OCI-LY3 (cell line): ENCODE measurements around the gene TIMM21.
A peak's percentile ranks its signal among the peaks of the same experiment; 100 is the strongest.

Experiments
- H2AFZ ChIP-seq: fragments of 200-600, 300-600 bp; shearing (Covaris generic); 2 replicates; pipeline ENCODE4 v1.6.0; 2014; ENCODE audit warnings: antibody characterized with exemption, low read depth, low read length
- H3K27ac ChIP-seq: fragments of 200-600, 300-600 bp; sonication (generic); 2 replicates; pipeline ENCODE4 v1.5.1; 2014; ENCODE audit warnings: mild to moderate bottlenecking, low read length, moderate library complexity, mixed read lengths
- H3K27me3 ChIP-seq: fragments of 200-600, 300-600 bp; sonication (generic); 2 replicates; pipeline ENCODE4 v1.6.1; 2014; ENCODE audit warnings: low read depth, low read length, mixed read lengths
- H3K36me3 ChIP-seq: fragments of 200-600, 300-600 bp; sonication (generic); replicated peaks from 2 replicates; pipeline ENCODE3; 2014; ENCODE audit warnings: low read depth, low read length, mixed read lengths
- H3K4me1 ChIP-seq: fragments of 300-600, 200-600 bp; sonication (generic); 2 replicates; pipeline ENCODE4 v1.6.1; 2014; ENCODE audit warnings: low read length, mixed read lengths
- H3K4me2 ChIP-seq: fragments of 200-600, 300-600 bp; sonication (generic); 2 replicates; pipeline ENCODE4 v1.6.1; 2014; ENCODE audit warnings: low read length, mixed read lengths
- H3K4me3 ChIP-seq: fragments of 300-600, 200-600 bp; sonication (generic); 2 replicates; pipeline ENCODE4 v1.5.1; 2014; ENCODE audit warnings: antibody characterized with exemption, mild to moderate bottlenecking, low read length, moderate library complexity
- H3K79me2 ChIP-seq: fragments of 300-600, 200-600 bp; shearing (Covaris generic); 2 replicates; pipeline ENCODE4 v1.6.1; 2014; ENCODE audit warnings: mild to moderate bottlenecking, low read length, mixed read lengths
- H3K9ac ChIP-seq: fragments of 300-600, 200-600 bp; shearing (Covaris generic); 2 replicates; pipeline ENCODE4 v1.6.0; 2014; ENCODE audit warnings: mild to moderate bottlenecking, low read length, moderate library complexity
- H3K9me3 ChIP-seq: fragments of 200-600, 300-600 bp; shearing (Covaris generic); 2 replicates; pipeline ENCODE4 v1.6.1; 2014; ENCODE audit warnings: low read length, mixed read lengths; ENCODE audit not compliant: insufficient read depth
- H4K20me1 ChIP-seq: fragments of 200-600, 300-600 bp; sonication (generic); 2 replicates; pipeline ENCODE4 v1.6.1; 2016; ENCODE audit warnings: low read length, mixed read lengths; ENCODE audit not compliant: insufficient read depth
- CTCF ChIP-seq: fragments of 200-600, 300-600 bp; sonication (generic); IDR thresholded peaks from 2 replicates; pipeline ENCODE4 v1.5.1; 2014; ENCODE audit warnings: antibody characterized with exemption, low read length, low read depth
- EZH2phosphoT487 ChIP-seq: fragments of 200-600 bp; shearing (Covaris generic); IDR thresholded peaks from 2 replicates; pipeline ENCODE4 v1.6.1; 2018; ENCODE audit warnings: antibody characterized with exemption, mixed run types, low read depth

Gene TIMM21

GRCh38 chr18:74198453-74198852 lies 50.1 kb downstream of the TIMM21 start:
- Histone ChIP-seq H4K20me1 (no peaks in the 10 kb centered on the region), H3K36me3 (no peaks in the 10 kb centered on the region), H3K9me3 (no peaks in the 10 kb centered on the region), H3K9ac (no peak overlapping the region), H3K27ac (no peak overlapping the region), H3K27me3 (peaks cover 12% of the 10 kb centered on the region), H3K79me2 (no peaks in the 10 kb centered on the region), H3K4me2 (no peak overlapping the region), H2AFZ (peak overlapping the region; percentile 58; the same call in 1 of the 2 replicates), H3K4me3 (no peak overlapping the region), H3K4me1 (peaks cover 13% of the 10 kb centered on the region; the same call in 1 of the 2 replicates)
- TF ChIP-seq CTCF (no peak), EZH2phosphoT487 (no peak)

GRCh38 chr18:74200780-74201179 lies 52.5 kb downstream of the TIMM21 start:
- Histone ChIP-seq H3K27me3 (no peaks in the 10 kb centered on the region), H3K9me3 (no peaks in the 10 kb centered on the region), H3K36me3 (no peaks in the 10 kb centered on the region), H2AFZ (no peak overlapping the region), H3K79me2 (no peaks in the 10 kb centered on the region), H3K9ac (no peak overlapping the region), H3K27ac (no peak overlapping the region), H3K4me1 (peaks cover 13% of the 10 kb centered on the region; the same call in 1 of the 2 replicates), H3K4me3 (no peak overlapping the region), H3K4me2 (no peak overlapping the region), H4K20me1 (no peaks in the 10 kb centered on the region)
- no peak for TF ChIP-seq CTCF
- TF ChIP-seq EZH2phosphoT487, result no peak

DNA sequence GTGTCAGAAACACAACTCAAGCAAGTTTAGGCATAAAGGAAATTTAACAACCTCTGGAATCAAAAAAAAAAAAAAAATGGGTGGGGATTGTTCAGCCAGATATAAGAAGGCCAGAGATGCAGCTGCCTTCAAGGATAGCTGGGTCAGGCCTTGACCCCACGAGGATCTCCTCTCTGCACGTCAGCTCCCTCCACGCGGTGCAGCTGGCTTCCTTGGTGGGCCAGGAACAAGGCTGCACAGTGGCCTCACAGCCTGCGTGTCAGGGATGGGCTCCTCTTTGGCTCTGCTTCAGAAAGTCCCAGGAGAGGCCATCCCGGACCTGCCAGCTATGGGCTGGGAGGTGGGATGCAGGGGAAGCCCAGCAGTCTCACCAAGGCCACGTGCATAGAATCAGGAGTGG lies 55.5 kb downstream of the TIMM21 start:
- Histone ChIP-seq H3K9me3 (no peaks in the 10 kb centered on the region), H3K36me3 (no peaks in the 10 kb centered on the region), H2AFZ (no peak overlapping the region), H3K27me3 (no peaks in the 10 kb centered on the region), H3K9ac (no peak overlapping the region), H4K20me1 (no peaks in the 10 kb centered on the region), H3K4me3 (no peak overlapping the region), H3K4me1 (no peaks in the 10 kb centered on the region), H3K4me2 (no peak overlapping the region), H3K27ac (no peak overlapping the region), H3K79me2 (no peaks in the 10 kb centered on the region)
- TF ChIP-seq CTCF, result no peak
- no peak for TF ChIP-seq EZH2phosphoT487

DNA sequence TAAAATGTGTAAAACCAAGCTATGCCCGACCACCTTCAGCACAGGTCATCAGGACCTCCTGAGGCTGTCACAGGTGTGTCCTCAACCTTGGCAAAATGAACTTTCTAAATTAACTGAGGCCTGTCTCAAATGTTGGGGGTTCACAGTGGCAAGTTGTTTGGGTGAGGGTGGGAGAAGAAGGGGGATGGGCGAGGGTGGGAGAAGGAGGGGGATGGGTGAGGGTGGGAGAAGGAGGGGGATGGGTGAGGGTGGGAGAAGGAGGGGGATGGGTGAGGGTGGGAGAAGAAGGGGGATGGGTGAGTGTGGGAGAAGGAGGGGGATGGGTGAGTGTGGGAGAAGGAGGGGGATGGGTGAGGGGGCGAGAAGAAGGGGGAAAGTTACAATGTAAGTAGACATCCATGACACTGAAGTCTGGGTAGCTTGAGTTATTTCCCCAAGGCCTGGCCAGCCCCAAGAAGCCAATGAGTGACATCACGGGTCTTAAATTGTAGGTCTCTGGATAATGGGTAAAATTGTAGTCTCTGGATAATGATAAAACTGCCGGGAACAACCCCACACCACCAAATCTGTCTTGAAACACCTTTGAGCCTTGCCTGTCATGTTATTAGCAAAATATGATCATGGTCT lies 56.3 kb downstream of the TIMM21 start:
- no peak for TF ChIP-seq CTCF
- TF ChIP-seq EZH2phosphoT487, result no peak
- Histone ChIP-seq H3K27ac (no peak overlapping the region), H3K27me3 (no peaks in the 10 kb centered on the region), H3K79me2 (no peaks in the 10 kb centered on the region), H2AFZ (no peak overlapping the region), H3K4me1 (no peaks in the 10 kb centered on the region), H4K20me1 (no peaks in the 10 kb centered on the region), H3K9me3 (no peaks in the 10 kb centered on the region), H3K4me3 (no peak overlapping the region), H3K4me2 (no peak overlapping the region), H3K9ac (no peak overlapping the region), H3K36me3 (no peaks in the 10 kb centered on the region)
